AG08396 (cell line): Measurements from ENCODE around the gene CHCHD5.
A peak's percentile ranks its signal among the peaks of the same experiment; 100 is the strongest.

Experiments used
- DNase-seq: peaks from one replicate; pipeline ENCODE4 v3.0.0; 2012; ENCODE audit warnings: low spot score, mixed read lengths

The CHCHD5 gene

GRCh38 chr2:112625474-112626114 lies 41.2 kb downstream of the CHCHD5 start:
- DNase-seq, result no peak

- DNase-seq, result peak; percentile 57
These were observed 42.2 kb downstream of the CHCHD5 start for GRCh38 chr2:112626604-112627059.

GRCh38 chr2:112627060-112628040 lies 42.9 kb downstream of the CHCHD5 start:
- peak; percentile 80 for DNase-seq

GRCh38 chr2:112629224-112629623 lies 44.8 kb downstream of the CHCHD5 start:
- no peak for DNase-seq

GRCh38 chr2:112629823-112630222 lies 45.4 kb downstream of the CHCHD5 start:
- no peak for DNase-seq

GRCh38 chr2:112630268-112630667 lies 45.9 kb downstream of the CHCHD5 start:
- no peak for DNase-seq

- no peak for DNase-seq
These were observed 49.3 kb downstream of the CHCHD5 start for GRCh38 chr2:112633708-112634107.

- DNase-seq, result no peak
These were observed 49.9 kb downstream of the CHCHD5 start for GRCh38 chr2:112634153-112634873.

- no peak for DNase-seq
These were observed 50.4 kb downstream of the CHCHD5 start for GRCh38 chr2:112634874-112635157.

- DNase-seq, result no peak
These were observed 52.3 kb downstream of the CHCHD5 start for GRCh38 chr2:112636605-112637288.

GRCh38 chr2:112637289-112637660 lies 52.9 kb downstream of the CHCHD5 start:
- DNase-seq, result no peak
